ENCODE measurements around the gene SLC25A33.

SLC25A33 gene

DNA sequence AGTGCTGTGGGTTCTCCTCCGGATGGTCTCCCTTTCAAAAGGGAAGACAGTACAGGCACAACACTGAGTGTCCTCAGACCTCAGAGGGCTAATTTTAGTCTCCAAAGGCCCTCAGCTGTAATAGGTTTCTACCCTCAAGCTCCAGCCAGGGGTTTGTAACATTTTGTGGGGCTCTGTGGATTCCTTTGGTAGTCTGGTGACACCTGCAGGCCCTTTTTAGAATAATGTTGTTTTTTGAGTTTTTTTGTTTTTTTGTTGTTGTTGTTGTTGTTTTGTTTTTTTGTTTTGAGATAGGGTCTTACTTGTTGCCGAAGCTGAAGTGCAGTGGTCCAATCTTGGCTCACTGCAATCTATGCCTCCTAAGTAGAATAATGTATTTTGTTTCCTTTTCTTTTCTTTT, 34.5 kb downstream of the SLC25A33 start:
- H3K9ac ChIP-seq (ENCODE audit: low read length): no peak overlapping the region

DNA sequence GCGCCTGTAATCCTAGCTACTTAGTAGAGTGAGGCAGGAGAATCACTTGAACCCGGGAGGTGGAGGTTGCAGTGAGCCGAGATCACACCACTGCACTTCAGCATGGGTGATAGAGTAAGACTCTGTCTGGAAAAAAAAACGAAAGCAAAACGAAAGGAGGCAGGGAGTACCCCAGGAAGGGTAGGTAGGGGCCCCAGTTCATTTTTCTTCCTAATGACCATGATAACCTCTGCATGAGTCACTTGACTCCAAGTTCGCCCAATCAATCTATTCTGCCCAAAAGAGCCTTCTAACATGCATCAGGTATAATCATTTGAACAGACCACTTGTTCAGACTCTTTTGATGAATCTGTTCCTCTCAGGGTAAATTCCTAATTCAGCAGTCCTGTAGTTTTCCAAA, 36.2 kb downstream of the SLC25A33 start:
- Histone ChIP-seq H3K4me1 (ENCODE audit: control insufficient read depth, insufficient read depth, low read length) (no peaks in the 10 kb centered on the region), H3K9me3 (ENCODE audit: control insufficient read depth, low read length) (no peaks in the 10 kb centered on the region), H3K27me3 (ENCODE audit: control insufficient read depth, insufficient read depth, low read length) (no peaks in the 10 kb centered on the region), H3K36me3 (ENCODE audit: control insufficient read depth, insufficient read depth, low read length) (no peaks in the 10 kb centered on the region), H3K4me3 (ENCODE audit: low read length) (no peak overlapping the region), H3K9ac (ENCODE audit: low read length) (no peak overlapping the region)

More for the DNA sequence above, 34.5 kb downstream of the SLC25A33 start:
- Histone ChIP-seq H3K27me3 (ENCODE audit: control insufficient read depth, insufficient read depth, low read length) (no peaks in the 10 kb centered on the region), H3K9me3 (ENCODE audit: control insufficient read depth, low read length) (no peaks in the 10 kb centered on the region), H3K36me3 (ENCODE audit: control insufficient read depth, insufficient read depth, low read length) (no peaks in the 10 kb centered on the region), H3K4me3 (ENCODE audit: low read length) (no peak overlapping the region), H3K4me1 (ENCODE audit: control insufficient read depth, insufficient read depth, low read length) (no peaks in the 10 kb centered on the region)

DNA sequence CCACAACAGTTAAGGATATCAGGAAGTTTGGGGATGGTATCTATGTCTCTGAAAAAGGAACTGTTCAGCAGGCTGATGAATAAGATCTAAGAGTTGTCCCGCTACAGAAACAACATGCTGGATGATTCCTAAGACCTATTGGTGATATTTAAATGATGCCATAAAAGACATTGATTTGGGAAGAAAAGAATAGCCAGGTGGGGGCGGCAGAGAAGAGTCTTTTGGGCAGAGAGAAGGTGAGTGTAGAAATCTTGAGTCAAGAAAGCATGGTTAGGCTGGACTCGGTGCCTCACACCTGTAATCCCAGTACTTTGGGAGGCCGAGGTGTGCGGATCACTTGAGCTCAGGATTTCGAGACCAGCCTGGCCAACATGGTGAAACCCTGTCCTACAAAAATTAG, 37.6 kb downstream of the SLC25A33 start:
- Histone ChIP-seq H3K9me3 (ENCODE audit: control insufficient read depth, low read length) (no peaks in the 10 kb centered on the region), H3K4me3 (ENCODE audit: low read length) (no peak overlapping the region), H3K36me3 (ENCODE audit: control insufficient read depth, insufficient read depth, low read length) (no peaks in the 10 kb centered on the region), H3K27me3 (ENCODE audit: control insufficient read depth, insufficient read depth, low read length) (no peaks in the 10 kb centered on the region), H3K9ac (ENCODE audit: low read length) (no peak overlapping the region), H3K4me1 (ENCODE audit: control insufficient read depth, insufficient read depth, low read length) (no peaks in the 10 kb centered on the region)

DNA sequence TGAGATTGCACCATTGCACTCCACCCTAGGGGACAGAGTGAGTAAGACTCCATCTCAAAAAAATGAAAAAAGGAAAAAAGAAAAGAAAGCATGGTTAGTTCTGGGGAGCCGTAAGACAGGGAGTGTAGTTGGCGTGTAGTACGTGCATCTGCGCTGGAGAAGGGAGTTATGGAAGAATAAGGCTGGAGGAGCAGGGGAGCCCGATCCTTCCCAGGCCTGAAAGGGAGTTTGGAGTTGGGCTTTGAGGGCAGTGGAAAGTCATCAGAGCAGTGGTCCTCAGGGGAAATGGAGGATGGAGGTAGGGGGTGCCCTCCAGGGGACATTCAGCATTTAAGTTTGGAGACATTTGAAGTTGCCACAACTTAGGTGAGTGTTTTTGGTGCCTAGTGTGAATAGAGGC, 38.2 kb downstream of the SLC25A33 start:
- Histone ChIP-seq H3K9ac (ENCODE audit: low read length) (no peak overlapping the region), H3K4me1 (ENCODE audit: control insufficient read depth, insufficient read depth, low read length) (no peaks in the 10 kb centered on the region), H3K9me3 (ENCODE audit: control insufficient read depth, low read length) (no peaks in the 10 kb centered on the region), H3K36me3 (ENCODE audit: control insufficient read depth, insufficient read depth, low read length) (no peaks in the 10 kb centered on the region), H3K4me3 (ENCODE audit: low read length) (no peak overlapping the region), H3K27me3 (ENCODE audit: control insufficient read depth, insufficient read depth, low read length) (no peaks in the 10 kb centered on the region)

DNA sequence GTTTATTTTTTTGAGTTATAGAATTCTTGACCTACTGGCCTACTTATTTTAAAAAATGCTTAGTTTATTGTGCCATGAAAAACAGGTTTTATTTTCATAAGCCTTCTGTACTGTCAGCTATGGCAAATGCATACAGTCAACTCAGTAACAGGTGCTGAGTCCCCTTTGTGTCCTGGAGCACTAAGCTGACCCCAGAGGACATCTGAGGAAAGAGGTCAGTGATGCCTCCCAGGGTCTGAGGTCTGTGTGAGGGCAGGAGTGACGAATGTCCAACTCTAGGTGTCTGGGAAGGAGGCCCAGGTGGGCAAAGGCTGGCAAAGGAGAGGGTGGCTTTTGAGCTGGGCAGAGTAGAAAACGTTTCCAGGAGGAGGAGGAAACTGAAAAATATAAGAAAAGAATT, 41.7 kb downstream of the SLC25A33 start:
- H3K9me3 ChIP-seq (ENCODE audit: control insufficient read depth, low read length): no peaks in the 10 kb centered on the region
- no peaks in the 10 kb centered on the region for H3K36me3 ChIP-seq (ENCODE audit: control insufficient read depth, insufficient read depth, low read length)

DNA sequence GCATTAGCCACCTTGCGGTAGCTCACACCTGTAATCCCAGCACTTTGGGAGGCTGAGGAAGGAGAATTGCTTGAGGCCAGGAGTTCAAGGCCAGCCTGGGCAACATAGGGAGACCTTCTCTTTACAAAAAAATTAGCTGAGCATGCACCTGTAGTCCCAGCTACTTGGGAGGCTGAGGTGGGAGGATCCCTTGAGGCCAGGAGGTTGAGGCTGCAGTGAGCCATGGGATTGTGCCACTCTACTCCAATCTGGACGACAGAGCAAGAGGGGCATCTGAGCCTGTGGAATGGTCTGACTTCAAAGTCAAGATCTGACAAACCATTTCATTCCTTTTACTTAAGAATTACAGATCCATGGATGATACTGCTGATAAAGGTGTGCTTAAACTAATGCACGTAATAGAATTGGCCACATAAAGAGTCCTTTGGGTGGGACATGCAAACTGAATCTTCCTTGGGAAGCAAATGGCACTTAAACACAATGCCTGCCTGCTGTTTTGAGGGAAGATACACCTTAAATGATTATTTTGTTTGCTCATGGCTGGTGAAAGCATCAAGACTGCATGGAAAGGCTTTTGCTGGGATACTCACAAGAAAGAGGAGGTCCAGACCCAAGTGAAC, 47.0 kb downstream of the SLC25A33 start:
- Histone ChIP-seq H3K4me3 (ENCODE audit: low read length) (no peak overlapping the region), H3K9me3 (ENCODE audit: control insufficient read depth, low read length) (no peaks in the 10 kb centered on the region), H3K4me1 (ENCODE audit: control insufficient read depth, insufficient read depth, low read length) (peaks cover 6% of the 10 kb centered on the region), H3K36me3 (ENCODE audit: control insufficient read depth, insufficient read depth, low read length) (no peaks in the 10 kb centered on the region), H3K9ac (ENCODE audit: low read length) (no peak overlapping the region), H3K27me3 (ENCODE audit: control insufficient read depth, insufficient read depth, low read length) (no peaks in the 10 kb centered on the region)

More for the DNA sequence above, 41.7 kb downstream of the SLC25A33 start:
- no peak overlapping the region for H3K4me3 ChIP-seq (ENCODE audit: low read length)
- H3K27me3 ChIP-seq (ENCODE audit: control insufficient read depth, insufficient read depth, low read length): no peaks in the 10 kb centered on the region
- no peaks in the 10 kb centered on the region for H3K4me1 ChIP-seq (ENCODE audit: control insufficient read depth, insufficient read depth, low read length)
- no peak overlapping the region for H3K9ac ChIP-seq (ENCODE audit: low read length)

DNA sequence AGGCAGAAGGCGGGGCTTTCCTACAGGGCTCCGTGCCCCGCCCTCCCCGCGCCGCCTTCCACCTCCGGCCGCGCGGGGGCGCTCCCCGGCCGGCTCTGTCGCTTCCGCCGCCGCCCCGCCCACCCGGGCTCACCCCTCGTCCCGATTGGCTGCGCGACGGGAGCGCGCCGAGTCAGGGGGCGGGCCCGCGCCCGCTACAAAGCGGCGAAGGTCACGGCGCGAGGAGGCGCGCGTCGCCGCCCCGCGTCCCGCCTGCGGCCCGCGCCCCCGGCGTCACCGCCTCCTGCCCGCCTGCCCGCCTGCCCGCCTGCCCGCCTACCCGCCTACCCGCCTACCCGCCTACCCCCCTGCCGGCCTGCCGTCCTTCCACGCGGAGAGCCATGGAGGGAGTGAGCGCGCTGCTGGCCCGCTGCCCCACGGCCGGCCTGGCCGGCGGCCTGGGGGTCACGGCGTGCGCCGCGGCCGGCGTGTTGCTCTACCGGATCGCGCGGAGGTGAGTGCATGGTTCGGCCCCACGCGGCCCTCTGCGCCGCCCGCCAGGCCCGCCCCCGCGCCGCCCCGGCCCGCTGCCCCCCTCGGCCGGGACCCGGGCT, 49.4 kb downstream of the SLC25A33 start, which contains the start of gene TMEM201:
TSS of gene TMEM201 (plus strand) at position 361 of the 593 bp plus-strand sequence. CDS start at position 381, 20 bp downstream.
- Histone ChIP-seq H3K9ac (ENCODE audit: low read length) (peak within 1 kb of the TSS; percentile 61), H3K9me3 (ENCODE audit: control insufficient read depth, low read length) (no peaks in the 10 kb centered on the region), H3K36me3 (ENCODE audit: control insufficient read depth, insufficient read depth, low read length) (no peaks in the 10 kb centered on the region), H3K4me1 (ENCODE audit: control insufficient read depth, insufficient read depth, low read length) (peaks cover 19% of the 10 kb centered on the region), H3K4me3 (ENCODE audit: low read length) (peak within 1 kb of the TSS; percentile 42), H3K27me3 (ENCODE audit: control insufficient read depth, insufficient read depth, low read length) (no peaks in the 10 kb centered on the region)

DNA sequence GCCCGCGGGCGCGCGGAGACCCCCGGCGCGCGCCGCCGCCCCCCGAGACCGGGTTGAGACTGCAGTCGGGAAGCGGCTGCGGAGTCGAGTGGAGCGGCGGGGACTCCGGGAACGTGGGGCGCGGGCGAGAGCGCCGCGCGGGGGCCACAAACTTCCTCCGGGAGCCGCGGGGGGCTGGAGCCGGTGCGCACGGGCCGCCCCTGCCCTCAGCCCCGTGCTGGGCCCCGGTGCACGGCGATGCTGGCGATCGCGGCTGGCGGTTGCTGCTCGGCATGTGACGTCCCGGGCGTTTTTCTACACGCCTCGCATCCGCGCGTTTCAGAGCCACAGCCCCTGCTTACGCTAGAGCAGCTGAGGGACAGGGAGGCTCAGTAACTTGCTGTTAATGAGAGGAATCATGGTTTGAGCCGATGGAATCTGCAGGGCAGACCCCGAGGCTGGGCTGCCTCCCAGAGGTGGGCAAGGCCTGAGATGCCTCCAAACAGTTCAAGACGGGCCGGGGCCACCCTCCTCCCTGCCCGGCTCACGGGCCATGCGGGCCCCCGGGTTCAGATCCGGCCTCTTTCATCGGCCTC, 50.0 kb downstream of the SLC25A33 start:
- H3K4me1 ChIP-seq (ENCODE audit: control insufficient read depth, insufficient read depth, low read length): peaks cover 19% of the 10 kb centered on the region

DNA sequence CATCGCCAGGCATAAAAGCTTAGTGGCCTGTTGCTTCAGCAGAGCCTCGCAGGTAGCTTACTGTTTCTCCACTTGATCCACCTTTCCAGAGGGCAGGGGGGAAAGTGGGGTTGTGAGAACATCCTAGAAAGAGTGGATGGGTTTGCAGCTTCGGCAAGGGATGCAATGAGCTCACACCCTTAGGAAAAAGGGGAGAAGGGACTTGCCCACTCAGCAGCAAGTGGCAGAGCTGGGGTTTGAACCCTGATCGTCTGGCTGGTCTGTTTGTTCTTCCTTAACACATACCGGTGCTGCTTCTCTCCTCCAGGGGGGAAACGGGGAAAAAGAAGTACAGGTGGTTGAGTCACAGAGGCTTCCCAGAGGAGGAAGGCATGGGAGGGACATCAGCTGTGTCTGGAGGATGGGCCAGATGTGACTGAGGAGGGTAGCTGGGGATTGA, 50.5 kb downstream of the SLC25A33 start:
- peak overlapping the region; percentile 42 for H3K4me3 ChIP-seq (ENCODE audit: low read length)
- H3K4me1 ChIP-seq (ENCODE audit: control insufficient read depth, insufficient read depth, low read length): peaks cover 19% of the 10 kb centered on the region
- no peaks in the 10 kb centered on the region for H3K27me3 ChIP-seq (ENCODE audit: control insufficient read depth, insufficient read depth, low read length)
- no peaks in the 10 kb centered on the region for H3K36me3 ChIP-seq (ENCODE audit: control insufficient read depth, insufficient read depth, low read length)
- peak overlapping the region; percentile 61 for H3K9ac ChIP-seq (ENCODE audit: low read length)
- no peaks in the 10 kb centered on the region for H3K9me3 ChIP-seq (ENCODE audit: control insufficient read depth, low read length)

More for the DNA sequence above, 50.0 kb downstream of the SLC25A33 start:
- Histone ChIP-seq H3K9me3 (ENCODE audit: control insufficient read depth, low read length) (no peaks in the 10 kb centered on the region), H3K9ac (ENCODE audit: low read length) (peak overlapping the region; percentile 61), H3K4me3 (ENCODE audit: low read length) (peak overlapping the region; percentile 42), H3K27me3 (ENCODE audit: control insufficient read depth, insufficient read depth, low read length) (no peaks in the 10 kb centered on the region), H3K36me3 (ENCODE audit: control insufficient read depth, insufficient read depth, low read length) (no peaks in the 10 kb centered on the region)

DNA sequence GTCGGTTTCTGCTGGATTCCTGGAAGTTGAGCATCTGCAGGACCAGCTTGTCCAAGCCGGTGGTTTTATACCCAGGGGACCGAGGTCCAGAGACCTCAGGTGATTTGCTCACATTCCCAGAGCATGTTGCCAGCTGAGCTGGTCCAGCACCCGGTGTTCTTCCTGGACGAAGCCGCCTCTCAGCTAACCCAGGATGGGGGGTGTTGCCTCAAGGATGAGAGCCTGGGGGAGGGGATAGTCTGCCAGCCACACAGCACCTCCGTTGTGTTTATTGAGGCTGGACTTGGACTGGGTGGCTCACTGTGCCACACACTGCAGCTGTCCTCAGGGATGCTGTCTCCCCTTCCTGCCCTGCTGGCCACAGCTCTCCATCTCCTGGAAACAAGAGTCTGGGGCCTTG, 50.9 kb downstream of the SLC25A33 start:
- Histone ChIP-seq H3K9ac (ENCODE audit: low read length) (peak overlapping the region; percentile 61), H3K36me3 (ENCODE audit: control insufficient read depth, insufficient read depth, low read length) (no peaks in the 10 kb centered on the region), H3K9me3 (ENCODE audit: control insufficient read depth, low read length) (no peaks in the 10 kb centered on the region), H3K4me3 (ENCODE audit: low read length) (no peak overlapping the region), H3K27me3 (ENCODE audit: control insufficient read depth, insufficient read depth, low read length) (no peaks in the 10 kb centered on the region), H3K4me1 (ENCODE audit: control insufficient read depth, insufficient read depth, low read length) (peaks cover 19% of the 10 kb centered on the region)

DNA sequence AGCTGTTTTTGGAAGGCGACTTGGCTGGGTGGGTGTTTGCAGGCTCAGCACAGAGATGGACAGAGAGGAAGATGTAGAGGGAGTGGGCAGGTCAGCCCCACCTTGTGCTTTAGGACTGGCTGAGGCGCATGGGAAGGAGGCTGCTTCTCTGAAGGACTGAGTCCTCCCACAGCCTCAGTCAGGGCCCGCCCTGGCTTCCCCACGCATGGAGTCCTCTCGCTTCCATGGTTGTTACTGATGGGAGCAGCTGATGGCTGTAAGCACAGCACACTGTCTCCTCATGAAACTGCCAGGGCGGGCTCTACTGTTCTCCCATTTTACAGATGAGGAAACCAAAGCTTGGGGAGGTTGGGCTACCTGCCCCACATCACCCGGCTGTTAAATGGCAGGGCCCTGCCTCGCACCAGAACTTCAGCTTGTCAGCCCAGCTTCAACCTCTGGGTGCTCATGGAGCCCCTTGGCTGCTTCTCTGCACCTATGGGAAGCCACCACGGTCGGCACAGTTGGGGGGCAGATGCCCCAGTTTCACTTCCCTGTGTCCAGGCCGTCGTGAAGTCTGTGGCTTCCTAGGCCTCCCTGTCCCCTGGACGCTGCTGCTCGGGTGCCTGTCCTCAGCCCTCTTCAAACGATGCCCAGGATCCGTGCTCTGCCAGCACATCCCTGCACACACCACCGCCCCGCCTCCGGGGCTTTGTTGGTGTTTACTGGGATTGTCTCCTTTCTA, 51.8 kb downstream of the SLC25A33 start:
- Histone ChIP-seq H3K9ac (ENCODE audit: low read length) (no peak overlapping the region), H3K4me3 (ENCODE audit: low read length) (no peak overlapping the region), H3K9me3 (ENCODE audit: control insufficient read depth, low read length) (no peaks in the 10 kb centered on the region), H3K4me1 (ENCODE audit: control insufficient read depth, insufficient read depth, low read length) (peaks cover 19% of the 10 kb centered on the region), H3K27me3 (ENCODE audit: control insufficient read depth, insufficient read depth, low read length) (no peaks in the 10 kb centered on the region), H3K36me3 (ENCODE audit: control insufficient read depth, insufficient read depth, low read length) (no peaks in the 10 kb centered on the region)

Data from mucosa of stomach (tissue), 1 donor.